Measurements from ENCODE around the gene MAP6.
A peak's percentile ranks its signal among the peaks of the same experiment; 100 is the strongest.

MAP6 gene

GRCh38 chr11:75557666-75558494 lies 111.0 kb downstream of the MAP6 start:
- H3K4me3 Mint-ChIP-seq = no peak overlapping the region
- no peak for DNase-seq (ENCODE audit: low spot score in 2 of 2)

DNA sequence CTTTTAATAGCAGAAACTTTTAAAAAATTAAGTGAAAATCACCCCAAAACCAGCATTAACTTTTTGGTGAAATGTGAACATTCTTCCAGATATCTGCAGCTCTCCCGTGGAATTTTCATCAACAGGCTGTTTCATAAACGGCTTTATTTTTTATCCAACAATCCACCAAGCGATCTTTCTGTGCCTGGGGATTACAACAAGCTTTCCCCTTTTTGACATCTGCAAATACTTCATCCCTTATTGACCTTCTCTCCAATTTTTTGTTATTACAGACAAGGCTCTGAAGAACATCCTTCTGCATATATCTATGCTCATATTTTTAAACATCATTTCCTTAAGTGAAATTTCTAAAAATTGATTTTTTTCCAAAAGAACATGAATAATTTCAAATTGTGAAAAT lies 112.6 kb downstream of the MAP6 start:
- no peak overlapping the region for H3K4me3 Mint-ChIP-seq
- no peaks in the 10 kb centered on the region for H3K36me3 Mint-ChIP-seq (ENCODE audit: insufficient read depth)

More at GRCh38 chr11:75557666-75558494, 111.0 kb downstream of the MAP6 start:
- Mint-ChIP-seq H3K36me3 (ENCODE audit: insufficient read depth) (peaks cover 4% of the 10 kb centered on the region), H3K4me1 (peaks cover 22% of the 10 kb centered on the region), H3K9me3 (no peaks in the 10 kb centered on the region), H3K27ac (ENCODE audit: low read depth) (no peak overlapping the region), H3K27me3 (no peaks in the 10 kb centered on the region)
- ATAC-seq (replicated peaks; ENCODE audit: extremely low read depth, poor library complexity, severe bottlenecking) = no peak

DNA sequence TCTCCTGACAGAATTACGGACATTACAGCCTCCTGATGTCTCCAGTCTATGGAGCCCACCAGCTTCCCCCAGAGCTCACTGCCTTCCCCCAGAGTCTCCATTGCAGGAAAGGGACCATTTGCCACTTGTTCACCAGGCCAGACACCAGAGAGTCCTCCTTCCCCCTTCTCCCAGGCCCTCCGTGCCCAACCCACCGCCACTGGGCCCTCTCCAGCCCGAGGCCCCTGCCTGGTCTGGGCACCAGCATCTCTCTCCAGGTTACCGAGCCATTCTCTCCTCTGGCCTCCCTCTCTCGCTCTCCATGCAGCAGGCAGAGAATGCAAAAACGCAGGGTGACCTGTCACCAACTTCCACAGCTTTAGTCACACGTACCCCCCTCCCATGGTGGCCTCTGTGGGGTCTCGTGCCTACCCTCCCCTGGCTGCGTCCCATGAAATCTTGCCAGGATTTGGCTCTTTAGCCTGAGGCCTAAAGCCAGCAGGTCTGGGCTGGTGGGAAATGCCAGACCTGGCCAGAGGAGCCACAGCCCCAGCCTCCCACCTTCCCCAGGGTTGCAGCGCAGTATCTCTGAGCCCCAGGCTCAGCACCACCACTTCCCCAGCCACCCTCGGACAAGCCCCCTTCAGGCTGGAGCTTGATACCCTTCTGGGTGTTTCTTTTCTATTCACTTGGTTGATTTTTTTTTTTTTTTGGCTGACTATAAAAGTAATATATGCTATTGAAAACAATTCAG lies 113.6 kb downstream of the MAP6 start:
- ATAC-seq (replicated peaks; ENCODE audit: extremely low read depth, poor library complexity, severe bottlenecking) (no peak), DNase-seq (ENCODE audit: low spot score in 2 of 2) (no peak)
- H3K4me1 Mint-ChIP-seq = no peaks in the 10 kb centered on the region
- no peak overlapping the region for H3K27ac Mint-ChIP-seq (ENCODE audit: low read depth)
- no peaks in the 10 kb centered on the region for H3K9me3 Mint-ChIP-seq
- no peak overlapping the region for H3K4me3 Mint-ChIP-seq
- no peaks in the 10 kb centered on the region for H3K36me3 Mint-ChIP-seq (ENCODE audit: insufficient read depth)
- H3K27me3 Mint-ChIP-seq = no peaks in the 10 kb centered on the region

More for the DNA sequence above, 112.6 kb downstream of the MAP6 start:
- ATAC-seq (replicated peaks; ENCODE audit: extremely low read depth, poor library complexity, severe bottlenecking) (no peak), DNase-seq (ENCODE audit: low spot score in 2 of 2) (no peak)
- H3K9me3 Mint-ChIP-seq = no peaks in the 10 kb centered on the region
- H3K27ac Mint-ChIP-seq (ENCODE audit: low read depth) = no peak overlapping the region
- H3K27me3 Mint-ChIP-seq = no peaks in the 10 kb centered on the region
- peaks cover 7% of the 10 kb centered on the region for H3K4me1 Mint-ChIP-seq

DNA sequence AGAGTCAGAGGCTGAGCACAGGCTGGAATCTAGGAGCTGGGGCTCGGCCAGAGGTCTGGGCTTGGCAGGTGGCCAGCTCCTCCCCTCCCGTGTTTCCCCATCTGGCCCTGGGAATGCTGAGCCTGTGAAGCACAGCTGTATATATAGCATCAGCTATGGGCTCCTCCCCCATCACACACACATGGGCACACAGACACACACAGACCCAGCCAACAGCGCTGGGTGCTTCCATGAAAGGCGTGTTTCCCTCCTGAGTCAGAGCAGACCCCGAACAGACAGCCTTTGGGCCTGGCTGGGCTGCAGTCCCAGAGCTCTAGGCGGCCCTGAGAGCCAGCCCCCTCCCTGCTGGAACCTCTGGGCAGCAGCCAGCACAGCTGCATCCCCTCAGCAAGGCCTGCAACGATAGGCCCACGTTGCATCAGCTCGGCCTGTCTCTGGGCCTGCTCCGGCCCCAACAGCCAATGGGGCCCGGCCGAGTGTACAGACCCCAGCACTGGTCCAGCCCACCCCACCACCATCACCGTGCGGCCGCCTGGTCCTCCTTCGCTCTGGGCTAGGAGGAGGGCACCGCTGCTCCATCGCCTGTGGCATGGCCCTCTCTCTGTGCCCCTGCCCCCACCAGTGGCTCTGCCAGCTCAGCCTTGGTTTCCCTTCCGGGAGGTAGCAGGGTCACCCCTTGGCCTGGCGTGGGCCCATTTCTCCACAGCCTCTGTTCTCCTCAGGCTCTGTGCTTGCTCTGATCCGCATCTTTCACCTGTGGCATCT lies 114.4 kb downstream of the MAP6 start:
- Mint-ChIP-seq H3K4me3 (no peak overlapping the region), H3K27ac (ENCODE audit: low read depth) (no peak overlapping the region)
- DNase-seq (ENCODE audit: low spot score in 2 of 2) = no peak

DNA sequence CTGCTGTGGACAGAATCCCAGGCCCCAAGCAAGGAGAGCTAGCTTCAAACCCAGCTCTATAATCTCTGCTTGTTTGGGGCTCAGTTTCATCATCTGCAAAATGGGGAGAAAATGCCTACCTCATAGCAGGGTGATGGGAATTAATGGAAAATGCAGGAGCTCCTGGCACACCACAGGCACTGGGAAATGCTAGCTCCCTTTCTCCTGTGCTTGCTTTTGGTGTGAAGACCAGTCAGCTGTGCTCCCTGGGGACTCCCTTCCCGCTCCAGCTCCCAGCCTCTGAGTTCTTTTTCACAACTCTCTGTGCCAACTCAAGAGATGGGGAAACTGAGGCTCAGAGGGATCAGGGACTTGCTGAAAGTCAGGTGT lies 115.0 kb downstream of the MAP6 start:
- Mint-ChIP-seq H3K4me1 (no peaks in the 10 kb centered on the region), H3K9me3 (no peaks in the 10 kb centered on the region), H3K36me3 (ENCODE audit: insufficient read depth) (no peaks in the 10 kb centered on the region), H3K27ac (ENCODE audit: low read depth) (no peak overlapping the region), H3K27me3 (no peaks in the 10 kb centered on the region), H3K4me3 (no peak overlapping the region)
- ATAC-seq (replicated peaks; ENCODE audit: extremely low read depth, poor library complexity, severe bottlenecking) = no peak
- no peak for DNase-seq (ENCODE audit: low spot score in 2 of 2)

More for the DNA sequence above, 114.4 kb downstream of the MAP6 start:
- Mint-ChIP-seq H3K4me1 (no peaks in the 10 kb centered on the region), H3K9me3 (no peaks in the 10 kb centered on the region), H3K36me3 (ENCODE audit: insufficient read depth) (no peaks in the 10 kb centered on the region), H3K27me3 (no peaks in the 10 kb centered on the region)
- ATAC-seq (replicated peaks; ENCODE audit: extremely low read depth, poor library complexity, severe bottlenecking) = no peak

- Mint-ChIP-seq H3K9me3 (no peaks in the 10 kb centered on the region), H3K27me3 (no peaks in the 10 kb centered on the region), H3K27ac (ENCODE audit: low read depth) (no peak overlapping the region), H3K4me3 (no peak overlapping the region), H3K36me3 (ENCODE audit: insufficient read depth) (no peaks in the 10 kb centered on the region), H3K4me1 (no peaks in the 10 kb centered on the region)
- no peak for ATAC-seq (replicated peaks; ENCODE audit: extremely low read depth, poor library complexity, severe bottlenecking)
- no peak for DNase-seq (ENCODE audit: low spot score in 2 of 2)
These were observed 115.7 kb downstream of the MAP6 start for GRCh38 chr11:75553182-75553581.

DNA sequence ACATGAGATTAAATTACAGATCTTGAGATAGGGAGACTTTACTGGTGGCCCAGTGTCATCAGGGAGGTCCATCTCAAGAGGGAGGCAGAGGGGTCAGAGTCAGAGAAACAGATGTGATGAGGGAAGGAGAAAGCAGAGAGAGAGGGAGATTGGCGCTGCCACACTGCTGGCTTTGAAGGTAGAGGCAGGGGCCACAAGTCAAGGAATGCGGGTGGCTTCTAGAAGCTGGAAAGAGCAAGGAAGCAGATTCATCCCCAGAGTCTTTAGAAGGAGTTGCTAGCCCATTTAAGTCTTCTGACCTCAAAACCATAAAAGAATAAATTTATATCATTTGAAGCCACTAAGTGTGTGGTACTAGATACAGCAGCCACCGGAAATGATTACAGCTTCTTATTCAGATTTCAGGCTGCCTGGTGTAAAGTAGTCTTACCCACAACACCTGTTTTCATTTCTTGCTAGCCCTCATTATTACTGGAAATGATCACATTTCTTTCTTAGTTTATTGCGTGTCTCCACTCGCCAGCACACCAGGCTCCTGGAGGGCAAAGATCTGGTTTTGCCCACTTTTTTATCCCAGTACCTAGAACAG lies 119.4 kb downstream of the MAP6 start:
- no peak for DNase-seq (ENCODE audit: low spot score in 2 of 2)
- H3K4me3 Mint-ChIP-seq = no peak overlapping the region
- no peak overlapping the region for H3K27ac Mint-ChIP-seq (ENCODE audit: low read depth)
- H3K27me3 Mint-ChIP-seq = peaks cover 11% of the 10 kb centered on the region
- no peaks in the 10 kb centered on the region for H3K9me3 Mint-ChIP-seq
- no peak for ATAC-seq (replicated peaks; ENCODE audit: extremely low read depth, poor library complexity, severe bottlenecking)
- no peaks in the 10 kb centered on the region for H3K4me1 Mint-ChIP-seq
- no peaks in the 10 kb centered on the region for H3K36me3 Mint-ChIP-seq (ENCODE audit: insufficient read depth)

DNA sequence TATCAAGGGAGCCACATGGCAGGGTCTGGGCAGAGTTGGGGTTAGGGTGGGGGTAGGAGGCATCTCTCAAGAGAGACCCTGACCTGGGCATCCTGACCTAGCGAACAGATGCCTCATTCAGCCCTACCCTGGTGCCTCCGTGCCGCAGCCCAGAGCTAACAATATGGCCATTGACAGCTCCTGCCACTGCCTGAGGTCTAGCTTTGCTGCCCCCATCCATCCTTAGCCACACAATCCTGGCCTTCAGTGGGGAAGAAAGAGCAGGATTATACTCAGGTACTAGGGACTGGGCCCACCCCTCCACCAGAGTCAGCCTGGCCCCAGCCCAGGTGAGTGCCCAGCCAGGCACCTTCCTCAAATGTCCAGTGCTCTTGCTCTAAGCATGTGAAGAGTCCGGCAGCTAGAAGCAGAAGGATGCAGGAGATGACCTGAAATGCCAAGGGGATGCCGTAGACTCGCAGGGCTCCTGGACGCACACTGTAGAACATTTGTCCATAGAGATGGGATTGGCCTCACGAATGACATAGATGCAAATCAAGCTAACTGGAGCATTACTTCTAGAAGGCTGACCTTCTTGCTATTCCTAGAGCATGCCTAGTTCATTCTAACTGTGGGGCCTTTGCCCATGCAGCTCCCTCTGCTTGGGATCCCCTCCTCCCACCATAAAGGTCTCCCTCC lies 120.1 kb downstream of the MAP6 start:
- no peaks in the 10 kb centered on the region for H3K36me3 Mint-ChIP-seq (ENCODE audit: insufficient read depth)
- DNase-seq (ENCODE audit: low spot score in 2 of 2) (no peak), ATAC-seq (replicated peaks; ENCODE audit: extremely low read depth, poor library complexity, severe bottlenecking) (no peak)
- H3K27ac Mint-ChIP-seq (ENCODE audit: low read depth) = no peak overlapping the region
- no peaks in the 10 kb centered on the region for H3K9me3 Mint-ChIP-seq
- peaks cover 11% of the 10 kb centered on the region for H3K27me3 Mint-ChIP-seq
- no peak overlapping the region for H3K4me3 Mint-ChIP-seq
- no peaks in the 10 kb centered on the region for H3K4me1 Mint-ChIP-seq

- Mint-ChIP-seq H3K4me1 (no peaks in the 10 kb centered on the region), H3K27me3 (peaks cover 11% of the 10 kb centered on the region), H3K9me3 (no peaks in the 10 kb centered on the region), H3K27ac (ENCODE audit: low read depth) (no peak overlapping the region), H3K4me3 (no peak overlapping the region), H3K36me3 (ENCODE audit: insufficient read depth) (no peaks in the 10 kb centered on the region)
- ATAC-seq (replicated peaks; ENCODE audit: extremely low read depth, poor library complexity, severe bottlenecking) (no peak), DNase-seq (ENCODE audit: low spot score in 2 of 2) (no peak)
These were observed 121.2 kb downstream of the MAP6 start for GRCh38 chr11:75547617-75548058.

- Mint-ChIP-seq H3K4me3 (no peak overlapping the region), H3K9me3 (no peaks in the 10 kb centered on the region), H3K36me3 (ENCODE audit: insufficient read depth) (no peaks in the 10 kb centered on the region), H3K27ac (ENCODE audit: low read depth) (no peak overlapping the region), H3K27me3 (peaks cover 11% of the 10 kb centered on the region), H3K4me1 (no peaks in the 10 kb centered on the region)
- ATAC-seq (replicated peaks; ENCODE audit: extremely low read depth, poor library complexity, severe bottlenecking) (no peak), DNase-seq (ENCODE audit: low spot score in 2 of 2) (no peak)
These were observed 121.7 kb downstream of the MAP6 start for GRCh38 chr11:75547177-75547576.

GRCh38 chr11:75543806-75544205 lies 125.0 kb downstream of the MAP6 start:
- peaks cover 11% of the 10 kb centered on the region for H3K27me3 Mint-ChIP-seq
- no peak for ATAC-seq (replicated peaks; ENCODE audit: extremely low read depth, poor library complexity, severe bottlenecking)

GRCh38 chr11:75542088-75542438 lies 126.8 kb downstream of the MAP6 start:
- peaks cover 16% of the 10 kb centered on the region for H3K4me1 Mint-ChIP-seq
- H3K36me3 Mint-ChIP-seq (ENCODE audit: insufficient read depth) = no peaks in the 10 kb centered on the region
- H3K27me3 Mint-ChIP-seq = peaks cover 10% of the 10 kb centered on the region
- H3K27ac Mint-ChIP-seq (ENCODE audit: low read depth) = peak overlapping the region; percentile 88
- ATAC-seq (replicated peaks; ENCODE audit: extremely low read depth, poor library complexity, severe bottlenecking) (no peak), DNase-seq (ENCODE audit: low spot score in 2 of 2) (no peak)
- no peaks in the 10 kb centered on the region for H3K9me3 Mint-ChIP-seq
- no peak overlapping the region for H3K4me3 Mint-ChIP-seq

More at GRCh38 chr11:75543806-75544205, 125.0 kb downstream of the MAP6 start:
- no peak overlapping the region for H3K27ac Mint-ChIP-seq (ENCODE audit: low read depth)
- no peaks in the 10 kb centered on the region for H3K36me3 Mint-ChIP-seq (ENCODE audit: insufficient read depth)
- no peak overlapping the region for H3K4me3 Mint-ChIP-seq
- H3K4me1 Mint-ChIP-seq = no peaks in the 10 kb centered on the region
- DNase-seq (ENCODE audit: low spot score in 2 of 2) = no peak
- no peaks in the 10 kb centered on the region for H3K9me3 Mint-ChIP-seq
